ENCODE measurements around the gene MYRIP.

Gene MYRIP

GRCh38 chr3:40178012-40178594 lies 368.7 kb downstream of the MYRIP start:
- in situ Hi-C loops (cut with HindIII; ENCODE audit: low sequenced_read_pairs) = no loop called here

GRCh38 chr3:40179016-40179415 lies 369.6 kb downstream of the MYRIP start:
- in situ Hi-C loops (cut with HindIII; ENCODE audit: low sequenced_read_pairs) = no loop called here

GRCh38 chr3:40181182-40181581 lies 371.8 kb downstream of the MYRIP start:
- in situ Hi-C loops (cut with HindIII; ENCODE audit: low sequenced_read_pairs) = no loop called here

GRCh38 chr3:40185029-40185695 lies 375.8 kb downstream of the MYRIP start:
- in situ Hi-C loops (cut with HindIII; ENCODE audit: low sequenced_read_pairs) = no loop called here

GRCh38 chr3:40186508-40186907 lies 377.1 kb downstream of the MYRIP start:
- in situ Hi-C loops (cut with HindIII; ENCODE audit: low sequenced_read_pairs) = no loop called here

- in situ Hi-C loops (cut with HindIII; ENCODE audit: low sequenced_read_pairs) = no loop called here
Observed at GRCh38 chr3:40187945-40188344, 378.5 kb downstream of the MYRIP start.

GRCh38 chr3:40189118-40189517 lies 379.7 kb downstream of the MYRIP start:
- in situ Hi-C loops (cut with HindIII; ENCODE audit: low sequenced_read_pairs) = no loop called here

GRCh38 chr3:40190056-40190455 lies 380.6 kb downstream of the MYRIP start:
- in situ Hi-C loops (cut with HindIII; ENCODE audit: low sequenced_read_pairs) = no loop called here

GRCh38 chr3:40191251-40191650 lies 381.8 kb downstream of the MYRIP start:
- in situ Hi-C loops (cut with HindIII; ENCODE audit: low sequenced_read_pairs) = no loop called here

GRCh38 chr3:40191850-40192448 lies 382.5 kb downstream of the MYRIP start:
- in situ Hi-C loops (cut with HindIII; ENCODE audit: low sequenced_read_pairs) = no loop called here

GRCh38 chr3:40192628-40193027 lies 383.2 kb downstream of the MYRIP start:
- in situ Hi-C loops (cut with HindIII; ENCODE audit: low sequenced_read_pairs) = no loop called here

- in situ Hi-C loops (cut with HindIII; ENCODE audit: low sequenced_read_pairs) = no loop called here
Observed at GRCh38 chr3:40196966-40197365, 387.6 kb downstream of the MYRIP start.

- in situ Hi-C loops (cut with HindIII; ENCODE audit: low sequenced_read_pairs) = no loop called here
Observed at GRCh38 chr3:40200692-40201316, 391.4 kb downstream of the MYRIP start.

- in situ Hi-C loops (cut with HindIII; ENCODE audit: low sequenced_read_pairs) = no loop called here
Observed at GRCh38 chr3:40201770-40202169, 392.4 kb downstream of the MYRIP start.

GRCh38 chr3:40206522-40206921 lies 397.1 kb downstream of the MYRIP start:
- in situ Hi-C loops (cut with HindIII; ENCODE audit: low sequenced_read_pairs) = no loop called here

GRCh38 chr3:40207796-40208195 lies 398.4 kb downstream of the MYRIP start:
- in situ Hi-C loops (cut with HindIII; ENCODE audit: low sequenced_read_pairs) = no loop called here

- in situ Hi-C loops (cut with HindIII; ENCODE audit: low sequenced_read_pairs) = no loop called here
Observed at GRCh38 chr3:40208251-40208650, 398.8 kb downstream of the MYRIP start.

GRCh38 chr3:40211579-40211978 lies 402.2 kb downstream of the MYRIP start:
- in situ Hi-C loops (cut with HindIII; ENCODE audit: low sequenced_read_pairs) = no loop called here

- in situ Hi-C loops (cut with HindIII; ENCODE audit: low sequenced_read_pairs) = no loop called here
Observed at GRCh38 chr3:40213556-40213955, 404.1 kb downstream of the MYRIP start.

GRCh38 chr3:40215015-40215414 lies 405.6 kb downstream of the MYRIP start:
- in situ Hi-C loops (cut with HindIII; ENCODE audit: low sequenced_read_pairs) = no loop called here

- in situ Hi-C loops (cut with HindIII; ENCODE audit: low sequenced_read_pairs) = no loop called here
Observed at GRCh38 chr3:40216471-40216870, 407.1 kb downstream of the MYRIP start.

GRCh38 chr3:40223856-40224255 lies 414.4 kb downstream of the MYRIP start:
- in situ Hi-C loops (cut with HindIII; ENCODE audit: low sequenced_read_pairs) = no loop called here

Measured in DLD1 (cell line).